H1 (cell line): Measurements from ENCODE around the gene GALNT18. TPM values are rescaled to one million over a fixed set of nuclear protein-coding genes. Genes with fewer than 3 reads are reported as not detected.

ENCODE experiments used
- CTCF ChIA-PET: fragments of 300-600 bp; sonication (Branson Sonifier 250); formaldehyde crosslinking; loops from one replicate; lab custom pipeline; 2021; ENCODE audit not compliant: partially characterized antibody; lab: Charles Lee
- POLR2A ChIA-PET: fragments of 300-600 bp; sonication (Branson Sonifier 250); formaldehyde crosslinking; loops from one replicate; lab custom pipeline; 2021; ENCODE audit warnings: inconsistent platforms; ENCODE audit not compliant: partially characterized antibody; lab: Charles Lee
- DNase-seq, 2 experiments: peaks; one replicate each; pipeline versions ENCODE4 v3.0.0 to v3.0.0-alpha.2; 2010 to 2022; ENCODE audit warnings: low spot score in 2 of 2, low read depth in 1 of 2, mixed read lengths in 1 of 2
- FAIRE-seq: peaks from 2 replicates; lab custom pipeline; 2011; peaks lifted over from hg19 to GRCh38; lab: Jason Lieb, UNC
- H2AFZ ChIP-seq: 2 replicates; pipeline ENCODE4 v1.8.1; 2012; ENCODE audit warnings: low read length, inconsistent platforms
- H2AK5ac ChIP-seq: 2 replicates; pipeline ENCODE4 v1.6.1; 2013; ENCODE audit warnings: low read depth, low read length
- H2BK120ac ChIP-seq: replicated peaks from 2 replicates; pipeline ENCODE3; 2013; ENCODE audit warnings: low read depth, low read length, inconsistent platforms
- H2BK12ac ChIP-seq: 2 replicates; pipeline ENCODE4 v1.6.1; 2013; ENCODE audit warnings: low read depth, low read length
- H2BK15ac ChIP-seq: 2 replicates; pipeline ENCODE4 v1.6.1; 2013; ENCODE audit warnings: low read length
- H2BK20ac ChIP-seq: 2 replicates; pipeline ENCODE4 v1.6.1; 2013; ENCODE audit warnings: low read length
- H2BK5ac ChIP-seq: 2 replicates; pipeline ENCODE4 v1.6.1; 2013; ENCODE audit warnings: low read depth, low read length
- H3K14ac ChIP-seq: 2 replicates; pipeline ENCODE4 v1.6.1; 2013; ENCODE audit warnings: inconsistent platforms; ENCODE audit not compliant: insufficient read length
- H3K18ac ChIP-seq: 2 replicates; pipeline ENCODE4 v1.6.1; 2013; ENCODE audit warnings: low read length; ENCODE audit errors: extremely low read depth
- H3K23ac ChIP-seq: 2 replicates; pipeline ENCODE4 v1.6.1; 2013; ENCODE audit warnings: inconsistent platforms; ENCODE audit not compliant: insufficient read length
- H3K23me2 ChIP-seq: 2 replicates; pipeline ENCODE4 v1.6.1; 2013; ENCODE audit warnings: low read depth, low read length
- H3K27ac ChIP-seq: 2 replicates; pipeline ENCODE4 v1.6.1; 2011; ENCODE audit warnings: low read depth, low read length, inconsistent platforms
- H3K27me3 ChIP-seq, 4 experiments: replicated peaks in 1 of 4; 1 replicate in 1 of 4; 2 replicates in 3 of 4; pipeline versions ENCODE4 v1.6.1 to v1.8.1; 2011 to 2013; ENCODE audit warnings: low read length in 3 of 4, mild to moderate bottlenecking in 3 of 4, inconsistent platforms in 2 of 4, mixed read lengths in 2 of 4, moderate library complexity in 1 of 4; ENCODE audit not compliant: control insufficient read depth in 3 of 4, insufficient read depth in 3 of 4; ENCODE audit errors: extremely low read depth in 1 of 4
- H3K36me3 ChIP-seq, 4 experiments: 2 replicates each; pipeline versions ENCODE4 v1.6.1 to v1.8.1; 2011 to 2013; ENCODE audit warnings: mild to moderate bottlenecking in 4 of 4, low read length in 3 of 4, moderate library complexity in 2 of 4, control low read depth in 1 of 4, inconsistent platforms in 1 of 4; ENCODE audit not compliant: insufficient read depth in 4 of 4, control insufficient read depth in 2 of 4
- H3K4ac ChIP-seq: replicated peaks from 2 replicates; pipeline ENCODE3; 2013; ENCODE audit warnings: low read length, low read depth, mixed read lengths, inconsistent platforms; ENCODE audit not compliant: insufficient read length
- H3K4me1 ChIP-seq, 4 experiments: replicated peaks in 1 of 4; 1 replicate in 1 of 4; 2 replicates in 3 of 4; pipeline versions ENCODE4 v1.6.1 to v1.8.1; 2011 to 2013; ENCODE audit warnings: low read length in 3 of 4, inconsistent platforms in 2 of 4, mixed read lengths in 1 of 4; ENCODE audit not compliant: insufficient read depth in 4 of 4, control insufficient read depth in 3 of 4
- H3K4me2 ChIP-seq, 2 experiments: 2 replicates each; pipeline versions ENCODE4 v1.6.1 to v1.8.1; 2011 to 2013; ENCODE audit warnings: low read depth in 2 of 2, low read length in 2 of 2, control low read depth in 1 of 2, inconsistent platforms in 1 of 2, mild to moderate bottlenecking in 1 of 2; ENCODE audit not compliant: insufficient read depth in 1 of 2
- H3K4me3 ChIP-seq, 4 experiments: fragments of 200-600, 300-600 bp in 1 of 4; sonication (generic), shearing (Covaris generic), sonication (Bioruptor Twin) in 1 of 4; 2 replicates each; pipeline versions ENCODE4 v1.5.1 to v1.8.1; 2011 to 2016; ENCODE audit warnings: low read length in 4 of 4, low read depth in 3 of 4, control low read depth in 2 of 4, inconsistent platforms in 2 of 4, mild to moderate bottlenecking in 2 of 4, mixed read lengths in 1 of 4, moderate library complexity in 1 of 4; ENCODE audit not compliant: insufficient read depth in 2 of 4; ENCODE audit errors: extremely low read depth in 1 of 4
- H3K56ac ChIP-seq: replicated peaks from 2 replicates; pipeline ENCODE3; 2013; ENCODE audit warnings: low read depth, mild to moderate bottlenecking, mixed read lengths, low read length, inconsistent platforms; ENCODE audit not compliant: insufficient read length
- H3K79me1 ChIP-seq: 2 replicates; pipeline ENCODE4 v1.6.1; 2013; ENCODE audit warnings: low read depth, low read length, control low read depth
- H3K79me2 ChIP-seq, 2 experiments: 2 replicates each; pipeline versions ENCODE4 v1.6.1 to v1.8.1; 2012 to 2013; ENCODE audit warnings: low read length in 2 of 2, mild to moderate bottlenecking in 2 of 2, inconsistent platforms in 1 of 2; ENCODE audit not compliant: insufficient read depth in 2 of 2, control insufficient read depth in 1 of 2
- H3K9ac ChIP-seq, 4 experiments: replicated peaks in 1 of 4; 1 replicate in 1 of 4; 2 replicates in 3 of 4; pipeline versions ENCODE4 v1.6.1 to v1.8.1; 2011 to 2013; ENCODE audit warnings: low read depth in 3 of 4, low read length in 3 of 4, control low read depth in 2 of 4, mild to moderate bottlenecking in 2 of 4, moderate library complexity in 2 of 4, inconsistent platforms in 1 of 4; ENCODE audit errors: extremely low read depth in 1 of 4
- H3K9me3 ChIP-seq, 2 experiments: 2 replicates each; pipeline versions ENCODE4 v1.6.1 to v1.8.1; 2012 to 2013; ENCODE audit warnings: mild to moderate bottlenecking in 2 of 2, moderate library complexity in 2 of 2, control low read depth in 1 of 2, inconsistent platforms in 1 of 2, low read depth in 1 of 2, low read length in 1 of 2, mixed read lengths in 1 of 2; ENCODE audit not compliant: insufficient read depth in 2 of 2
- H4K20me1 ChIP-seq, 2 experiments: replicated peaks in 1 of 2; 2 replicates each; pipeline versions ENCODE3 to v1.8.1; 2011 to 2013; ENCODE audit warnings: inconsistent platforms in 2 of 2, low read length in 2 of 2, mild to moderate bottlenecking in 1 of 2; ENCODE audit not compliant: insufficient read depth in 2 of 2, control insufficient read depth in 1 of 2
- H4K5ac ChIP-seq: 2 replicates; pipeline ENCODE4 v1.6.1; 2013; ENCODE audit warnings: low read length, low read depth, mixed read lengths, inconsistent platforms; ENCODE audit not compliant: insufficient read length
- H4K8ac ChIP-seq: 2 replicates; pipeline ENCODE4 v1.8.0; 2013; ENCODE audit warnings: mild to moderate bottlenecking, moderate library complexity, low read length, inconsistent platforms; ENCODE audit not compliant: insufficient read depth; ENCODE audit errors: extremely low read depth
- H4K91ac ChIP-seq: replicated peaks from 2 replicates; pipeline ENCODE3; 2013; ENCODE audit warnings: low read length, mixed read lengths, inconsistent platforms; ENCODE audit not compliant: insufficient read length
- BACH1 ChIP-seq: IDR thresholded peaks from 2 replicates; pipeline ENCODE4 v1.6.1; 2012; ENCODE audit warnings: low read length, improper control_type of control experiment
- CBX5 ChIP-seq: fragments of 300-800, 300-1000 bp; sonication (generic); IDR thresholded peaks from 2 replicates; pipeline ENCODE4 v1.7.1; 2016; ENCODE audit warnings: antibody characterized with exemption, low read length, low read depth
- CTBP2 ChIP-seq: IDR thresholded peaks from 2 replicates; pipeline ENCODE4 v1.7.0; 2011; ENCODE audit warnings: borderline replicate concordance, mild to moderate bottlenecking, moderate library complexity, mixed read lengths, low read length; ENCODE audit not compliant: insufficient read depth, insufficient read length
- POLR2A ChIP-seq, 2 experiments: IDR thresholded peaks; 1 replicate in 1 of 2; 2 replicates in 1 of 2; pipeline ENCODE4 v1.6.1; 2011; ENCODE audit warnings: low read depth in 2 of 2, low read length in 2 of 2, mild to moderate bottlenecking in 2 of 2; ENCODE audit errors: control extremely low read depth in 1 of 2
- RFX5 ChIP-seq: IDR thresholded peaks from 2 replicates; pipeline ENCODE4 v1.6.1; 2011; ENCODE audit warnings: low read depth, low read length, improper control_type of control experiment, borderline replicate concordance
- SAP30 ChIP-seq: fragments of 300-600 bp; sonication (generic); IDR thresholded peaks from 2 replicates; pipeline ENCODE4 v1.7.1; 2012; ENCODE audit warnings: low read length, moderate library complexity, mild to moderate bottlenecking, inconsistent platforms; ENCODE audit not compliant: insufficient read depth, insufficient replicate concordance
- WGBS, 2 experiments: shearing (Covaris generic) in 1 of 2; methylation state at CpG; one replicate each; pipeline versions ENCODE4 v1.1.6 to v1.1.7; 2013 to 2015; ENCODE audit warnings: low lambda C conversion rate in 2 of 2, mixed read lengths in 2 of 2, inconsistent platforms in 1 of 2, low coverage in 1 of 2, missing lambda C conversion rate in 1 of 2; ENCODE audit not compliant: insufficient replicate concordance in 2 of 2, insufficient coverage in 1 of 2, insufficient read length in 1 of 2; ENCODE audit errors: extremely low coverage in 1 of 2, missing lambda C conversion rate in 1 of 2; 5-methylcytosine and 5-hydroxymethylcytosine counted together
- polyA plus RNA-seq, 7 experiments: library from polyadenylated mRNA; depleted of rRNA in 3 of 7; stranded (reverse) in 5 of 7; unstranded in 2 of 7; fragments of >200 nt in 5 of 7; fragments of 200-250 nt in 2 of 7; gene quantifications; 1 replicate in 5 of 7; 2 replicates in 1 of 7; 4 replicates in 1 of 7; pipeline versions ENCODE4 v1.2.1 to v1.2.3, GENCODE V29; 2011 to 2013; ENCODE audit warnings: missing spikeins in 2 of 7, mixed read lengths in 2 of 7
- total RNA-seq: library from RNA; stranded (reverse); fragmentation: NEBNext Ultra II Directional; extraction: Animal tissue kit (Norgen Biotek cat#: 25700); gene quantifications from 2 replicates; pipeline ENCODE4 v1.2.1, GENCODE V29; 2021
- TF ChIP-seq, protein P1 (sequence below): IDR thresholded peaks from 2 replicates; pipeline ENCODE4 v1.6.1; 2011; ENCODE audit warnings: low read depth, mild to moderate bottlenecking, low read length; ENCODE audit not compliant: insufficient read depth
- TF ChIP-seq, protein P2 (sequence below): IDR thresholded peaks from 2 replicates; pipeline ENCODE4 v1.6.1; 2011; ENCODE audit warnings: low read length, improper control_type of control experiment

The GALNT18 gene
- total and polyA plus RNA-seq, 2 of the 8 experiments (the other 6 are each of a cell fraction or from before 2014, with no cell fraction given): 6.0 to 9.4 TPM

- H2AK5ac ChIP-seq: no peak overlapping the region
- H4K20me1 ChIP-seq: peaks cover 0 to 3% of the 10 kb centered on the region in 2 experiments
- H3K4me1 ChIP-seq: peaks cover 0 to 2% (median 0%) of the 10 kb centered on the region in 4 experiments; a peak in 2 of 7 replicates
- no peak overlapping the region for H2BK120ac ChIP-seq
- H3K9me3 ChIP-seq: no peaks in the 10 kb centered on the region
- POLR2A ChIA-PET: no interaction called here
- H3K23ac ChIP-seq: no peak overlapping the region
- H3K18ac ChIP-seq: no peak overlapping the region
- no peaks in the 10 kb centered on the region for H3K23me2 ChIP-seq
- no peak overlapping the region; the same call in 1 of the 2 replicates for H2BK12ac ChIP-seq
- H2BK15ac ChIP-seq: no peak overlapping the region
- no peak overlapping the region for H4K5ac ChIP-seq
- CTCF ChIA-PET: interaction anchor here (0.6 to 2.0 kb wide), 5 partner anchors 12 to 1976 kb away, joined by 3 to 6 read pairs (median 3); partner anchors contain the start of gene GALNT18
- no peak overlapping the region for H4K91ac ChIP-seq
- TF ChIP-seq, protein P1, sequence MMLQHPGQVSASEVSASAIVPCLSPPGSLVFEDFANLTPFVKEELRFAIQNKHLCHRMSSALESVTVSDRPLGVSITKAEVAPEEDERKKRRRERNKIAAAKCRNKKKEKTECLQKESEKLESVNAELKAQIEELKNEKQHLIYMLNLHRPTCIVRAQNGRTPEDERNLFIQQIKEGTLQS: no peak
- TF ChIP-seq, protein P2, sequence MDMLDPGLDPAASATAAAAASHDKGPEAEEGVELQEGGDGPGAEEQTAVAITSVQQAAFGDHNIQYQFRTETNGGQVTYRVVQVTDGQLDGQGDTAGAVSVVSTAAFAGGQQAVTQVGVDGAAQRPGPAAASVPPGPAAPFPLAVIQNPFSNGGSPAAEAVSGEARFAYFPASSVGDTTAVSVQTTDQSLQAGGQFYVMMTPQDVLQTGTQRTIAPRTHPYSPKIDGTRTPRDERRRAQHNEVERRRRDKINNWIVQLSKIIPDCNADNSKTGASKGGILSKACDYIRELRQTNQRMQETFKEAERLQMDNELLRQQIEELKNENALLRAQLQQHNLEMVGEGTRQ: no peak
- TF ChIP-seq RFX5 (no peak), BACH1 (no peak), SAP30 (no peak), POLR2A (IDR thresholded peaks at IDR 0.05; ENCODE audit: control extremely low read depth in 1 of 2, low read depth in 2 of 2, low read length in 2 of 2) (no peak), CBX5 (no peak), CTBP2 (no peak)
- DNase-seq (no peak), FAIRE-seq (no peak)
- no peak overlapping the region for H2AFZ ChIP-seq
- no peak overlapping the region for H4K8ac ChIP-seq
- no peak overlapping the region for H3K27ac ChIP-seq
- H3K27me3 ChIP-seq: no peaks in the 10 kb centered on the region
- no peak overlapping the region for H3K14ac ChIP-seq
- WGBS, 2 experiments: 82% methylated on average over 8 of the region's 8 CpGs; no CpG with 5 or more reads in 1 of the 2 experiments
- no peak overlapping the region for H2BK5ac ChIP-seq
- H3K4me3 ChIP-seq: no peak overlapping the region
- H2BK20ac ChIP-seq: no peak overlapping the region
- no peaks in the 10 kb centered on the region for H3K36me3 ChIP-seq
- no peaks in the 10 kb centered on the region for H3K79me1 ChIP-seq
- no peak overlapping the region for H3K4ac ChIP-seq
- H3K79me2 ChIP-seq: no peaks in the 10 kb centered on the region
- no peak overlapping the region for H3K9ac ChIP-seq
- no peak overlapping the region for H3K56ac ChIP-seq
- H3K4me2 ChIP-seq: no peak overlapping the region
Measured at GRCh38 chr11:11378184-11378940, 243.4 kb downstream of the GALNT18 start.
